ENCODE measurements around the gene ZNF772.

The ZNF772 gene

DNA sequence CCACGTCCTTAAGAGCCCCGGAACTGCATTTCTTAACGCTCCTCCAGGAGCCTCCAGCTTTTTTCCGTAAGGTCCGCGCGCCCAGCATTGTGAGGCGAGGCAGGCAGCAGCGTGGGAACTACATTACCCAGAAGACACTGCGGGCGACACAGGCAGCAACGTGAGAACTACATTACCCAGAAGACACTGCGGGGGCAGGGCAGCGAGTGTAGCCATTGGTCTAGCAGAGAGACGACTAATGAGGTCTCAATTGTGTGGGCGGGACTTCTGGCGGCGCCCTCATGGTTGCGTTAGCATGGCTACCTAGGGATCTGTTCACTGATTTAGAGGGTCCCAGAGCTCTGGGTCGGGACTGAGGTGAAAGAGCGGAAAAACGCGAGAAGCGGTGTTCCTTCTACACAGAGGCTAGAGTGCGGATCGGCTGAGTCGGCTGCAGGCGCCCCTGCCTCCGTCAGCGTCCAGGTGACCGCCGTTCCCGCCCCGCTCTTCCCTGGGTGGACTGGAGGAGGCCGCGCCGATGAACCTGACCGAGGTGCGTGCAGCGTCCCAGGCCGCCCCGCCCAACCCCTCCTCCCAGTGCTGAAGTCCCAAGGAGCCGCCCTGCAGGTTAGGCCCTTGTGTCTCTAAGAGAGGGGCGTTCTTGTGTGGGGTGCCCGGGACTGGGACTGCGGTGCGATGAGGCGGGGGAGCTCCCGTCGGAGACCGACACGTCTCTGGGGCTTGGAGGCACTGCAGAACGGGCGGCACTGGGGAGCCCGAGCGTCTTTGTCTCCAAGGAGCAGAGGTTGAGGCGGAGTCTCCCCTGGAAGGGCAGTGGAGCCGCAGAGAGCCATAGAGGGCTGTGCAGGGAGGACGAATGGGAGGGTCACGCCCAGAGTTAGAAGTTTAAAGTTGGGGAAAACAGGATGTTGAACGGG is 42.0 kb downstream of the ZNF772 start, which contains the start of gene ZNF749:
ZNF749 (plus strand) TSS at position 264 of the 917 bp plus-strand sequence; CDS start at position 518, 254 bp downstream.
- peak; percentile 99 for DNase-seq

- peak; percentile 75 for DNase-seq
These were observed 42.8 kb downstream of the ZNF772 start for GRCh38 chr19:57434386-57435061.

- DNase-seq = no peak
These were observed 56.3 kb downstream of the ZNF772 start for GRCh38 chr19:57421037-57421436.

- DNase-seq = no peak
These were observed 57.9 kb downstream of the ZNF772 start for GRCh38 chr19:57419439-57419838.

Data from NCI-H1105 treated with DMSO at 0.1 percent for 48 hours (cell line).